GM19455 (cell line): ENCODE measurements around the gene SORL1-AS1.
"Not testable (repeated sequence)": the region's sequence is repeated elsewhere in the genome, so short reads cannot be mapped to it uniquely, and the experiment has no call there.

Experiments used
- ATAC-seq: cut with Tn5 transposase; IDR thresholded peaks from one replicate; pipeline ENCODE4 v1.9.1; 2021; ENCODE audit not compliant: unreplicated experiment

The SORL1-AS1 gene

DNA sequence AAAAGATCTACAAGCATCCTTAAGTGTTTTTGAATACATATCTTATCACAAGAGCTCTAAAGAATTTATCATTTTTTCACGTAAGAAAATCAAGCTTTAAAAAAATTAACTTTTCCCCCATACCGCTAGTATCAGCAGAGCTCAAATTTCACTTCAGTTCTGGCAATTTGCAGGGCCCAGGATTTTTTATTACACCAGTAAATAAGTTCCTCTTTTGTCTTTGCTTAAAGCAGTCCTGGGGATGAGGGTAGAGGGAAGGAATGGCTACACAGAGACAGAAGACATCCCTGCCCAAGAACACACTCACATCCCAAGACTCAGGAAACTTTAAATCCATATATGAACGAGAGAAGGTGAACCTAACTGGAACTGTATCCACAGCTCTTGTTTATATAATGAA lies 23.2 kb downstream of the SORL1-AS1 start:
- no peak for ATAC-seq

DNA sequence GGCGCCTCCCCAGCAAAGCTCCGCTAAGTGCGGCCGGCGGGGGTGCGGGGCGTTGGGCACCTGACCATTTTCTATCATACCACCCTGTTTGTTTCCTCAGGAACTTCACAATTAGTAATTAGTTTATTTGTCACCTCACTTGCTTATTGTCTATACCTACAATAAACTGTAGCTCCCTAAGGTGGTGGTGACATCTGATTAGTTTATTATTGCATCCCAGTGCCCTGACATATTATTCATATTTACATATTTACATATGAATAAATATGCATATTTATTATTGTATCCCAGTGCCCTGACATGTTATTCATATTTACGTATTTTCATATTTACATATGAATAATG lies 25.4 kb downstream of the SORL1-AS1 start:
- ATAC-seq = no peak

GRCh38 chr11:121426476-121427399 lies 26.0 kb downstream of the SORL1-AS1 start:
- peak; percentile 40 for ATAC-seq

DNA sequence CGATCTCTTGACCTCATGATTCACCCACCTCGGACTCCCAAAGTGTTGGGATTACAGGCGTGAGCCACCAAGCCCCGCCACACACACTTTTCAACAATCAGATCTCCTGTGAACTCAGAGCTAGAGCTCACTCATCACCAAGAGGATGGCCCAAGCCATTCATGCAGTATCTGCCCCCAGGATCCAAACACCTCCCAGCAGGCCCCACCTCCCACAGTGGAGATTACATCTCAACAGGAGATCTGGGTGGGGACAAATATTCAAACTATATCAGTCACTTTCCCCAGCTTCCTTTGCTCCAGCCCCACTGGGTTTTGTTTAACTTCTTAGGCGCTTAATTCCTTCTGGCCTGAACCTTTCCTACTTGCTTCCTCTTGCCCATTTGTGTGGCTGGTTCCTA lies 26.9 kb downstream of the SORL1-AS1 start:
- no peak for ATAC-seq

GRCh38 chr11:121422675-121423074 lies 30.1 kb downstream of the SORL1-AS1 start:
- ATAC-seq = no peak

DNA sequence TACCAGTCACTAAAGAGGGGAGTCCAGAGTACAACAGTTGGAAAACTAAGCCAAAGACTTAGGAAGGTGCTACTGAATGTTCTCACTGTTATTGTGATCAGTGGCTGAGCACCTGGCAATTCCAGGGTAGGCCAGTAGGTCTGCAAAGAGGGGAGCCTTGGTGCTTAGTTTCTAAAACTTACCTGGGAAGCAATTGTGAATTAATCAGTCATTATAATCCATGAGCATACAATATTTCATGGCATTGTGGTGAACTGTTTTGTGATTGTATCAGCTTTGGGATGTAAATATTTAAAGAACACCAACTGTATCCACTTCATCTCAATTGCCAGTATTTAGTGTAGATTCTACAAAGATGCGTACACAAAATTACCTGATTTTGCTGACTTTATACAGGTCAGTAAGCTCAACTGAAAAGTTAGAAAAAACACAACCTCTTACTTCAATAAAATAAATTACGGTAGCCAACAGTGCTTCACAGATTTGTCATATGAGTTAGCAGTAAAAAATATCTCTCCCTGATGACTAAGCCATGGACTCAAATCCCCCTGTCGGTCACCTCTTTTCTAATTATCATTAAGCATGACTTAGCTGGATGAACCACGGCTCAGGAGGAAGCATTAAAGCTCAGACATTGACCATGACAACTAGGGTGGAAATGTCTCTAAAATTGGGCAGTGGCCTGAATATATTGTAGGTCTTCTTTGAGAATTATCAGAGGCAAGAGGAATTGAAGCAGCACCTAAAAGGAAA lies 31.4 kb downstream of the SORL1-AS1 start:
- ATAC-seq = no peak

DNA sequence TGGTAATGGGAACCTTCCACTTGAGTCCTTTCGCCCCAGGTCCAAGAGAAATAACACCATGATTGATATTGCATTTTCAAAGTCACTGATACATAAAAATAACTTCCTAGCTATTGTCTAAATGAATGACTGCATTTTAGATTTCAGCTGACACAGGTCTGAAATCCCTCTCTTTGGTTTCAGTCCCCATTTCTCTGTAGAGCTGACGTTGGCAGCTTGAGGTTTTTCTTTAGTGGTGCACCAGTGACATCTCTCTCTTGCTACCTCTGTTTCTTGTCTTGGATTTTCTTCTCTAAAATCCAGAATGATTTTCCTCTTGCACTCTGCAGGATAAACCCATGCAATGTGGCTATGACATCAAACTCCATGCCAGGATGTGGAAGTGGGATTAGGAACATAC lies 32.4 kb downstream of the SORL1-AS1 start:
- no peak for ATAC-seq

GRCh38 chr11:121419836-121420235 lies 32.9 kb downstream of the SORL1-AS1 start:
- no peak for ATAC-seq

DNA sequence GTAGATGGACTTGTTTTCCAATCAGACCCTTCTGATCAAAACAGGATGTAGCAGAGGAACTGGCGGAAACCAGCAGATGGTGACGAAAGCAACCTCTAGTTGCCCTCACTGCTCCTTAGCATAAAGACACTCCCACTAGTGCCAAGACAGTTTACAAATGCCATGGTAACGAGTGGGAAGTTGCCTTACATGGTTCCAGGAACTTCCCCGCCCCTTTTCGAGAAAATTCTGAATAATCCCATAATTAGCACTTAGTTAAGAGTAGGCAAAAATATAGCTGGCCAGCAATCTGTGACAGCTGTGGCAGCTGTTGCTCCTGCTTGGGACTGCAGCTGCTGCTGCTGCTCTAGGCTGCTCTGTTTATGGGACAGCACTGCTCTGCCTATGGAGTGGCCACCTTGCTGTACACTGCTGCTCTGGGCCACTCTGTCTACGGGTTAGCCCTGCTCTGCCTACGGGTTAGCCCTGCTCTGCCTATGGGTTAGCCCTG lies 34.1 kb downstream of the SORL1-AS1 start:
- ATAC-seq = peak; percentile 46

DNA sequence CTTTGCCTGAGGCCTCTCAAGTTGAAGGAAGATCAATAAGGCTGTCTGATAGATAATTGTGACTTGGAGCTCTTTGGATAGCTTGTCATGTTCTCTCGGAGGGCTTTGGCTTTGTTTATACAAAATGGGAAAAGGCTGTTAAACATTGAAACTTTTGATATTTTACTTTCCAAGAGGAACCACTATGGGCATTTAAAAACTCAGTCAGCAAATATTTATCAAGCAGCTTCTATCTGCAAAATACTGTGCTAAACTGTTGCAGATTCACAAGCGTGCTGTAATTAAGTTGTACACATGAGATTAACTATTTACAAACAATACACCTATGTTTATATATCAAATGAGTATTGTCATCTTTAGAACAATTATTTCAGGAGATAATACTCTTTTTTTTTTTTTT lies 35.2 kb downstream of the SORL1-AS1 start:
- ATAC-seq = no peak

GRCh38 chr11:121417055-121417551 lies 35.7 kb downstream of the SORL1-AS1 start:
- peak; percentile 49 for ATAC-seq

DNA sequence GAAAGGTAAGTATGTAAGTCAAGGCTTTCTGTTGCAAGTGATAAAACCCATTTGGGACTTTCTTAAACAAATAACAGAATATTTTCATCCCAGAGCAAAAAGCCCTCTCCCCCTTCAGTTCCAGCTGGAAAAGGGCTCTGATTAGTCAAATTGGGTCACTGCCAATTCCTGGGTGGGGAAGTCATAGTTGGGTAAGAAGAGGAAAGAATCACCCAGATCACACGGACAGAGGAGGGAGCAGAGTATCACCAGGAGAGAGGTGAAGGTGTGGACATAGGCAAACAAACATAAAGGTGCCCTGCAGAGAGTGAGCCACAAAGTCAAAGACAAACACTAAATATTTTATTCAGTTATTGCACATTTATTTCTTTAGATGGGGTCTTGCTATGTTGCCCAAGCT lies 36.9 kb downstream of the SORL1-AS1 start:
- no peak for ATAC-seq

DNA sequence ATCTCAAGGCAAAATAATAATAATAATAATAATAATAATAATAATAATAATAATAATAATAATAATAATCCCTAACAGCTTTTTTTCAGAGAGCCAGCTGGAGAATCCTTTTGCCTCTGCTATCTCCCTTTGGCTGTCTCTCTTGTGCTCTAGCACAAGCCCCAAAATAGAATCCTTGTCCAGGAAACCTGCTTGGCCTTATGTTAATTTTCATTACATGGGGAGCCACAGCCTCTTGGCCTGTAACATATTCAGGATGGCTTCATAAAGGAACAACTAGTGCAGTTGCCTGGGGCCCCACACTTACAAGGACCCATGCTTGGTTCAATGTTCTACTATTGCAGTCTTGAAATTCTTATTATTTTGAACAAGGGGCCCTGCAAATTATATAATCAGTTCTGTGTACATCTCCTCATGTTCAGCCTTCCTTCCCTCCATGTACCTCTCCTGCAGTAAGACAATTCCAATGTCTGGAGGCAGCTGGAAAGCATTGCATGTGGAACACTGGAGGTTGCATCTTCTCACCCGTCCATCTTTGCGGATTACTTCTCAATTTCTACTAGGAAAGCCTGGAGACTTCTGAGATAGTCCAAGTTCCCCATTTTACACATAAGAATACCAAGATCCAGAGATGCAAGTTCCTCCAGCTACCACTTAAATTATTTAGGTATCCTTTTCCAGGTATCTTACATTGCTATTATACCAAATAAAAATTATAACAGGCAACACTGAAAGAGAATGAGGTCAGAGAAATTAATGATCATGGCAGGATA lies 38.4 kb downstream of the SORL1-AS1 start:
- ATAC-seq = no peak

GRCh38 chr11:121412711-121413415 lies 39.9 kb downstream of the SORL1-AS1 start:
- ATAC-seq = no peak

DNA sequence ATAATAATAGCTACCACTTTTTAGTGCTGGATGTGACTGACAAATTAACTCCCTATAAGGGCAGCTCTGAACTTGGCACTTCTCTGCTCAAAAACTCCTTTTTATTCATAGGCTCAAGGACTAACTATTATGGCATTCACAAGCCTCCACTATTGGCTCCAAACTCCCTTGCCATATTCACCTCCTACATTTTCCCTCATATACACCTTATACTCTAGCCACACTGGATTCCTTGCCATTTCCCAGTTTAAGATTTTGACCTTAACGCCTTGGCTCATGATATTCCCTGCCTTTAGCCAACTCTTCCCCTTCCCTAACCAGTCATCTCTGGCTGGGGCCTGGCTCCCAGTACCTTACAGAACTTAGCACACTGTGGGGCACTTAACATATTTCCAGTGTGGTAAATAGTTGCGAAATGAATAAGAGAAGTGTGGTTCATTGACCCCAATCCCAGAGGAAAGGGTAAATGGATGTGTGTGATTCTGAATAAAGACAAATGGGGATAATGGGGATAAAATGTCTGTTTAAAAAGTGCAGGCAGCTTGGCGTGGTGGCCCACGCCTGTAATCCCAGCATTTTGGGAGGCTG lies 40.7 kb downstream of the SORL1-AS1 start:
- no peak for ATAC-seq

- ATAC-seq = not testable (repeated sequence)
These were observed 41.4 kb downstream of the SORL1-AS1 start for GRCh38 chr11:121411330-121411729.

DNA sequence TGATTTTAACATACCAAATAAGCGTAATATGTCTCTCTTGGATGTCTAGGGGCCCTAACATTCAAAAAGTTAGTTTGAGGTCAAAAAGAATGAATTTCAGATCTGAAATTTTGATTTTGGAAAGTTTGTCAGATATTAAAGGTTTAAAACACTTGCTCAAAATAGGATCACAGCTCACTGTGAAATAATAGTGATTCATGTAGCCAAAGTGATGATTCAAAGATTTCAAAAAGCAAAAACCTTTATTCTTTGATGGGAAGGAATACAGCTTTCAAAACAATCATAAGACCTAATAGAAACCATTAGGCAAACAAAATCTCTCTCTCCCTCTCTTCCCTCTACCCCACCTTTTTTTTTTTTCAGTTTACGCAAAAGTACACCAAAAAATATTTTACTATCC lies 42.7 kb downstream of the SORL1-AS1 start:
- ATAC-seq = not testable (repeated sequence)

GRCh38 chr11:121408830-121409229 lies 43.9 kb downstream of the SORL1-AS1 start:
- ATAC-seq = no peak

DNA sequence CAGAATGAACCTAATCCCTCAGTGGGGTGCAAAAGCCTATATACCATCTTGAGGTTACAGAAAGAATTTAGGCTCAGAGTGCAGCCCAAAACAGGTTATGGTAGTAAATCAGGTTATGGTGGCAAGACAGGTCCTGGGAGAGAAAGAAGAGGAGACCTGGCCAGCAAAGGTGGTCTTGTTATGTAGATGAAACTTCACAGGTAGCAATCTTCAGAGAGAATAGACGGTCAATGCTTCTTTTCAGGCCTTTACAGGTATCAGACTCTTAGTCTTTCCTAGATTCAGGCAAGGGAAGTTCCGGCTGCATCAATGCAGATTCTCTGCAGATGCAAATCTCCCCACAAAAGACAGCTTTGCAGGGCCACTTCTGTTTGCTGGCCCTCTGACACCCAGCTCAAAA lies 46.5 kb downstream of the SORL1-AS1 start:
- ATAC-seq = no peak

- ATAC-seq = no peak
These were observed 47.1 kb downstream of the SORL1-AS1 start for GRCh38 chr11:121405646-121406045.
